Astrocyte (in vitro differentiated cells and primary cell): ENCODE measurements around the gene PMM2.
"Not testable (repeated sequence)": the region's sequence is repeated elsewhere in the genome, so short reads cannot be mapped to it uniquely, and the experiment has no call there.

Experiments
- CTCF ChIP-seq: IDR thresholded peaks from 2 replicates; pipeline ENCODE4 v1.5.1; 2011; ENCODE audit warnings: low read depth, mild to moderate bottlenecking, inconsistent platforms, low read length, moderate library complexity; ENCODE audit not compliant: insufficient read depth
- EZH2 ChIP-seq: IDR thresholded peaks from 2 replicates; pipeline ENCODE4 v1.6.1; 2012; ENCODE audit warnings: mild to moderate bottlenecking, low read length, inconsistent platforms; ENCODE audit not compliant: insufficient read depth

- not testable (repeated sequence) for TF ChIP-seq CTCF, EZH2
These were observed 48.7 kb upstream of the PMM2 start for GRCh38 chr16:8748944-8749343.
